Mesendoderm (in vitro differentiated cells): ENCODE data around the gene SRSF7.
"Not testable (repeated sequence)": the region's sequence is repeated elsewhere in the genome, so short reads cannot be mapped to it uniquely, and the experiment has no call there.

Experiments used
- DNase-seq: peaks from one replicate; pipeline ENCODE4 v3.0.0; 2013
- H2AK5ac ChIP-seq: 2 replicates; pipeline ENCODE4 v1.6.1; 2013; ENCODE audit warnings: low read length, inconsistent platforms
- H2BK120ac ChIP-seq: 2 replicates; pipeline ENCODE4 v1.6.1; 2013; ENCODE audit warnings: low read depth, mild to moderate bottlenecking, low read length, moderate library complexity, mixed read lengths
- H2BK15ac ChIP-seq: replicated peaks from 2 replicates; pipeline ENCODE4 v1.6.1; 2013; ENCODE audit warnings: low read depth, mild to moderate bottlenecking, moderate library complexity
- H2BK5ac ChIP-seq: 2 replicates; pipeline ENCODE4 v1.6.1; 2013; ENCODE audit warnings: low read length, inconsistent platforms
- H3K18ac ChIP-seq: 2 replicates; pipeline ENCODE4 v1.6.1; 2013; ENCODE audit warnings: mild to moderate bottlenecking, low read length, mixed read lengths
- H3K23ac ChIP-seq: one replicate; pipeline ENCODE4 v1.6.1; 2013; ENCODE audit warnings: low read length
- H3K27ac ChIP-seq: 2 replicates; pipeline ENCODE4 v1.5.1; 2013; ENCODE audit warnings: low read depth, mild to moderate bottlenecking, inconsistent platforms, low read length, moderate library complexity
- H3K27me3 ChIP-seq: 2 replicates; pipeline ENCODE4 v1.6.1; 2013; ENCODE audit warnings: low read length, control low read depth, mild to moderate bottlenecking, inconsistent platforms; ENCODE audit not compliant: insufficient read depth, poor library complexity
- H3K36me3 ChIP-seq: 2 replicates; pipeline ENCODE4 v1.6.1; 2013; ENCODE audit warnings: low read length, inconsistent platforms; ENCODE audit not compliant: control insufficient read depth, insufficient read depth
- H3K4ac ChIP-seq: one replicate; pipeline ENCODE4 v1.6.1; 2013; ENCODE audit warnings: low read depth, mild to moderate bottlenecking, low read length, moderate library complexity
- H3K4me1 ChIP-seq: 2 replicates; pipeline ENCODE4 v1.6.1; 2013; ENCODE audit warnings: low read depth, low read length, inconsistent platforms; ENCODE audit not compliant: control insufficient read depth
- H3K4me2 ChIP-seq: 2 replicates; pipeline ENCODE4 v1.6.1; 2013; ENCODE audit warnings: low read length
- H3K4me3 ChIP-seq: 2 replicates; pipeline ENCODE4 v1.5.1; 2013; ENCODE audit warnings: mild to moderate bottlenecking, low read length
- H3K56ac ChIP-seq: one replicate; pipeline ENCODE4 v1.6.1; 2013; ENCODE audit warnings: low read length
- H3K79me1 ChIP-seq: 2 replicates; pipeline ENCODE4 v1.6.1; 2013; ENCODE audit warnings: low read length, inconsistent platforms
- H3K79me2 ChIP-seq: 2 replicates; pipeline ENCODE4 v1.6.1; 2013; ENCODE audit warnings: mild to moderate bottlenecking, low read length; ENCODE audit not compliant: control insufficient read depth, insufficient read depth
- H3K9ac ChIP-seq: 2 replicates; pipeline ENCODE4 v1.6.1; 2013; ENCODE audit warnings: low read length, inconsistent platforms
- H4K5ac ChIP-seq: one replicate; pipeline ENCODE4 v1.6.1; 2013; ENCODE audit warnings: low read length
- H4K8ac ChIP-seq: one replicate; pipeline ENCODE4 v1.6.1; 2013; ENCODE audit warnings: low read depth, mild to moderate bottlenecking, control low read depth, low read length, moderate library complexity
- WGBS: extraction: QIAGEN DNeasy Blood & Tissue Kit; methylation state at CpG from one replicate; pipeline ENCODE4 v1.1.7; 2013; ENCODE audit warnings: low lambda C conversion rate, missing lambda C conversion rate; ENCODE audit not compliant: insufficient coverage; ENCODE audit errors: extremely low coverage; 5-methylcytosine and 5-hydroxymethylcytosine counted together

Gene SRSF7

DNA sequence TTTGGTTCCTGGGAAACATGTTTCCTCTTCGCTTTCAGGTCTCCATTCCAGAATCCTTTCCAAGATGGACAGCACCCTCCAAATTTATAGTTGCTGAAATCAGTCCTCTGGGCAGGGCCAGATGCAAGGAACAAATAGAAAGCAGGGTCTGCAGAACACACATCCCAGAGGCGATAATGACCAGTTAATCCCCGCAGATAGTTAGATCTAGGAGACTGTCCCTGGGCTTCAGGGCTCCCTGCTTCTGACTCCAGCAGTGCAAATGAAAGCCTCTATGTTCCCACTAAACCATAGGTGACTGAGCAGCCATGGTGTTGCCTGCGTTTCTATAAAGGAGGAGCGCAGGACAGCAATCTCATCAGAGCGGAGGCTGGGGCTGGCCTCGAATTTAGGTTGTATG is 38.7 kb downstream of the SRSF7 start:
- Histone ChIP-seq H4K5ac (no peak overlapping the region), H3K27me3 (no peaks in the 10 kb centered on the region), H3K56ac (no peak overlapping the region), H3K36me3 (peaks cover 1% of the 10 kb centered on the region), H2BK15ac (no peak overlapping the region), H3K18ac (no peak overlapping the region), H3K79me1 (no peaks in the 10 kb centered on the region), H3K4me1 (peaks cover 19% of the 10 kb centered on the region), H3K23ac (no peak overlapping the region), H3K27ac (peak overlapping the region; percentile 33), H2AK5ac (no peak overlapping the region), H3K4ac (no peak overlapping the region), H4K8ac (no peak overlapping the region), H3K9ac (no peak overlapping the region), H3K79me2 (no peaks in the 10 kb centered on the region), H3K4me2 (no peak overlapping the region), H3K4me3 (no peak overlapping the region), H2BK5ac (no peak overlapping the region), H2BK120ac (no peak overlapping the region)
- peak; percentile 83 for DNase-seq
- no CpG with 5 or more reads among the region's 7 CpGs for WGBS

DNA sequence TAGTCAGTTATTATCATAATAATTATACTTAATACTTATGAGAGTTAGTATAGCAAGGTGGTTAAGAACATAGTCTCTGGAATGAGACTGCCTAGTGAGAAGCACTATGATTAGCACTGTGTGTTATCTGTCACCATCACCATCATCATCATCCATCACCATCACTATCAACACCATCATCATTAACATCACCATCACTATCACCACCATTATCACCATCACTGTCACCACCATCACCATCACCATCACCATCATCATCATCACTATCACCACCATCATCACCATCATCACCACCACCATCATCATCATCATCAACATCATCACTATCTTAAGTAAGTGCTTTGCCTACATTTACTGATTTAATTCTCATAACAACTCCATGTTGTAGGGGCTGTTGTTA is 39.6 kb downstream of the SRSF7 start:
- Histone ChIP-seq H3K23ac (no peak overlapping the region), H3K18ac (no peak overlapping the region), H3K79me2 (no peaks in the 10 kb centered on the region), H2BK5ac (no peak overlapping the region), H2BK120ac (no peak overlapping the region), H3K36me3 (peaks cover 1% of the 10 kb centered on the region), H3K27ac (no peak overlapping the region), H3K4me2 (no peak overlapping the region), H4K5ac (no peak overlapping the region), H3K4ac (no peak overlapping the region), H3K56ac (no peak overlapping the region), H4K8ac (no peak overlapping the region), H3K27me3 (no peaks in the 10 kb centered on the region), H3K4me1 (peaks cover 19% of the 10 kb centered on the region), H2BK15ac (no peak overlapping the region), H3K4me3 (no peak overlapping the region), H2AK5ac (no peak overlapping the region), H3K79me1 (no peaks in the 10 kb centered on the region), H3K9ac (no peak overlapping the region)
- no peak for DNase-seq

DNA sequence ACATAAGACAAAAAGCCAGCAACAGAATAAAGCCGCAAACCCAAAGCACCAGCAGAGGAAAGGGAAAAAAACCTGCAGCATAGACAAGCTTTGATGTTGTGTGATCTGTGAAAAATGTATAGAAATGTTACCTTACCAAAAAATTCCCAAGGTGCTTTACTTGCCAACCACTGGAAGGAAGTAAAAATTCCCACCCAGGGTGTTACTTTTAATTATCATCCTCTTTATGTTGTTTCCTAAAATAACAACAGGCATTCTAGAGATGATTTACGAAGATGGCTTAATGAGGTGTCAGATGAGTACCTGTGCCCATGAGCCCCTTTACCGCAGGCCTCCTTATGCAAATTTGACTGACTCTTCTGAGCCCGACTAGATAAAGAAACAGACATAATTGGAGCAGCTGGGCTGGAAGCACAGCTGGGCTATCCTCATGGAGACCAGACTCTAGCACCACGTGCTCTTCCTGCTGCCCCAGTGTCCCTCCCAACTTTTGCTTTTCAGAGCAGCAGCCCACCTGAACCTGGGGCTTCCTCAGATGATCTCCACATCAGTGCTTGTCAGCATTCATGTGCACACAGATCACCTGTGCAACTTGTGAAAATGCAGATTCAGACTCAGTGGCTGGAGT is 41.5 kb downstream of the SRSF7 start:
- H3K23ac ChIP-seq: no peak overlapping the region
- no CpG with 5 or more reads among the region's 5 CpGs for WGBS
- peak; percentile 55 for DNase-seq
- no peak overlapping the region for H2BK120ac ChIP-seq
- H3K9ac ChIP-seq: no peak overlapping the region
- H2AK5ac ChIP-seq: no peak overlapping the region
- no peak overlapping the region for H3K4ac ChIP-seq
- no peak overlapping the region for H3K27ac ChIP-seq
- H4K8ac ChIP-seq: no peak overlapping the region
- H3K79me2 ChIP-seq: no peaks in the 10 kb centered on the region
- peaks cover 19% of the 10 kb centered on the region for H3K4me1 ChIP-seq
- H3K27me3 ChIP-seq: no peaks in the 10 kb centered on the region
- H3K79me1 ChIP-seq: no peaks in the 10 kb centered on the region
- peaks cover 1% of the 10 kb centered on the region for H3K36me3 ChIP-seq
- H2BK15ac ChIP-seq: no peak overlapping the region
- H4K5ac ChIP-seq: no peak overlapping the region
- H3K18ac ChIP-seq: no peak overlapping the region
- no peak overlapping the region for H3K4me2 ChIP-seq
- no peak overlapping the region for H2BK5ac ChIP-seq
- H3K4me3 ChIP-seq: no peak overlapping the region
- no peak overlapping the region for H3K56ac ChIP-seq

DNA sequence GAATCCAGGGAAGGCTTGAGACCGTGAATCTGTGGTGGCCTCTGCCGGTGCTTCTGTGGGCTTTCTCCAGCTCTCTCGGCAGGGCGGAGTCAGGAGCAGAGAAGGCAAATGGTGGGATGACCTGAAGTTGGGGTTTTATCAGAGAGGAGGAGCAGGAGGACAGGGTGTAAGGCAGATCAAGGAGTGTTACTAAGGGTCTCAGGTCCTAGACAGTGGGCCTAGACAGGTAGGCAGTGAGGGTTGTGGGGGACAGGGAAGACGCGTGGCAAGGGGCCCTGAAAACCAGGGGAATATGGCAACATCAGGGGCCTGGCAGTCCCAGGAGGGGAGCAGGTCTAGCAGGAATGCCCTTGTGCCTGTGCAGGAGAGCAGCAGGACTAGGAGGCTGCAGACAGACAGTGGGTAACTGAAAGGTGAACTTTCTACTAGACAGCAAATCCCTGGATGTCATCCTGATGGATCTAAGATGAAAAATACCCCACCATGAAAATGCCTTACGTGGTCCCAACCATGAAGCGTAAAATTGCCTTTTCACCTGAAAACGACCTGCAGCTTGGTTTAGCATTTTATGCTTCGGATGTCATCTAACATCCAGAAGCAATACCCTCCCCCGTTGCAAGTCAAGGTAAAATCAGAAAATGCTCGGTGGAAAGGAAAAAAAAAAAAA is 42.1 kb downstream of the SRSF7 start:
- H2BK5ac ChIP-seq: peak overlapping the region; percentile 28
- no peak overlapping the region for H4K5ac ChIP-seq
- no peak overlapping the region for H4K8ac ChIP-seq
- peak overlapping the region; percentile 6 for H3K9ac ChIP-seq
- no peak overlapping the region for H3K4ac ChIP-seq
- peak; percentile 50 for DNase-seq
- H3K4me3 ChIP-seq: no peak overlapping the region
- H2AK5ac ChIP-seq: no peak overlapping the region
- no peaks in the 10 kb centered on the region for H3K27me3 ChIP-seq
- H2BK120ac ChIP-seq: no peak overlapping the region
- no peak overlapping the region for H3K4me2 ChIP-seq
- H3K18ac ChIP-seq: no peak overlapping the region
- peaks cover 19% of the 10 kb centered on the region for H3K4me1 ChIP-seq
- peaks cover 1% of the 10 kb centered on the region for H3K36me3 ChIP-seq
- H3K79me1 ChIP-seq: no peaks in the 10 kb centered on the region
- no peak overlapping the region for H3K23ac ChIP-seq
- no CpG with 5 or more reads among the region's 12 CpGs for WGBS
- H2BK15ac ChIP-seq: no peak overlapping the region
- H3K56ac ChIP-seq: peak overlapping the region; percentile 54
- no peaks in the 10 kb centered on the region for H3K79me2 ChIP-seq
- H3K27ac ChIP-seq: no peak overlapping the region

DNA sequence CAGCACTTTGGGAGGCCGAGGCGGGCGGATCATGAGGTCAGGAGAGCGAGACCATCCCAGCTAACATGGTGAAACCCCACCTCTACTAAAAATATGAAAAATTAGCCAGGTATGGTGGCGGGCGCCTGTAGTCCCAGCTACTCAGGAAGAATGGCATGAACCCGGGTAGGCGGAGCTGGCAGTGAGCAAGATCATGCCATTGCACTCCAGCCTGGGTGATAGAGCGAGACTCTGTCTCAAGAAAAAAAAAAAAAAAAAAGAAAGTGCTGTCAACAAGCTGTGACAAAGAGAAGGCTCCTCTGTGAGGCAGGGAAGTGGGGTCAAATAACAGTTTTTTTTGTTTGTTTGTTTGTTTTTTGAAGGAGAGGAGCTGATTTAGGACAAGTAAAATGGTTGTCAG is 42.7 kb downstream of the SRSF7 start:
- not testable (repeated sequence) for H2BK15ac ChIP-seq, H3K79me2 ChIP-seq, H3K23ac ChIP-seq, H4K5ac ChIP-seq, H2AK5ac ChIP-seq, H2BK120ac ChIP-seq, H4K8ac ChIP-seq, H3K79me1 ChIP-seq, H3K56ac ChIP-seq, H3K36me3 ChIP-seq, H3K4ac ChIP-seq, DNase-seq, H3K27ac ChIP-seq, H3K4me2 ChIP-seq, H2BK5ac ChIP-seq, H3K4me3 ChIP-seq, H3K27me3 ChIP-seq, H3K18ac ChIP-seq, H3K9ac ChIP-seq
- peaks cover 19% of the 10 kb centered on the region for H3K4me1 ChIP-seq
- no CpG with 5 or more reads among the region's 9 CpGs for WGBS
